BLaER1 treated with 17β-estradiol and CSF1 and Interleukin-3, amounts not matched to agents 10 nM and 100 nM (cell line): Measurements from ENCODE around the gene RNF220.
"Not testable (repeated sequence)": the region's sequence is repeated elsewhere in the genome, so short reads cannot be mapped to it uniquely, and the experiment has no call there.

Experiments used
- H3K27ac ChIP-seq, 11 experiments: shearing (Covaris generic); formaldehyde crosslinking; 2 replicates each; pipeline ENCODE4 v1.8.1; 2022
- H3K27me3 ChIP-seq, 11 experiments: shearing (Covaris generic); formaldehyde crosslinking; 2 replicates each; pipeline ENCODE4 v1.8.1; 2022
- H3K36me3 ChIP-seq, 11 experiments: shearing (Covaris generic); formaldehyde crosslinking; 2 replicates each; pipeline ENCODE4 v1.8.1; 2022
- H3K4me1 ChIP-seq, 10 experiments: shearing (Covaris generic); formaldehyde crosslinking; 2 replicates each; pipeline ENCODE4 v1.8.1; 2022
- H3K4me2 ChIP-seq, 11 experiments: shearing (Covaris generic); formaldehyde crosslinking; 2 replicates each; pipeline ENCODE4 v1.8.1; 2022
- H3K4me3 ChIP-seq, 10 experiments: shearing (Covaris generic); formaldehyde crosslinking; 2 replicates each; pipeline ENCODE4 v1.8.1; 2022
- H3K9ac ChIP-seq, 11 experiments: shearing (Covaris generic); formaldehyde crosslinking; 2 replicates each; pipeline ENCODE4 v1.8.1; 2022
- H3K9me3 ChIP-seq, 11 experiments: shearing (Covaris generic); formaldehyde crosslinking; replicated peaks in 1 of 11; 2 replicates each; pipeline ENCODE4 v1.8.1; 2022
- H4K20me1 ChIP-seq, 11 experiments: shearing (Covaris generic); formaldehyde crosslinking; 2 replicates each; pipeline ENCODE4 v1.8.1; 2022
- Cebpa-rat ChIP-seq, 11 experiments: shearing (Covaris generic); IDR thresholded peaks; 2 replicates each; pipeline ENCODE4 v1.8.1; 2022

The RNF220 gene

GRCh38 chr1:44654621-44655187, 249.6 kb downstream of the RNF220 start:
- Histone ChIP-seq H3K4me2 (no peak overlapping the region), H3K4me3 (no peak overlapping the region), H3K4me1 (no peaks in the 10 kb centered on the region), H4K20me1 (peaks cover 0 to 52% (median 22%) of the 10 kb centered on the region in 11 experiments; a peak in 18 of 22 replicates), H3K9ac (no peak overlapping the region), H3K27me3 (no peaks in the 10 kb centered on the region), H3K36me3 (peaks cover 17 to 46% (median 34%) of the 10 kb centered on the region in 11 experiments), H3K9me3 (no peaks in the 10 kb centered on the region), H3K27ac (no peak overlapping the region)
- no peak for TF ChIP-seq Cebpa-rat (IDR thresholded peaks at IDR 0.05)

DNA sequence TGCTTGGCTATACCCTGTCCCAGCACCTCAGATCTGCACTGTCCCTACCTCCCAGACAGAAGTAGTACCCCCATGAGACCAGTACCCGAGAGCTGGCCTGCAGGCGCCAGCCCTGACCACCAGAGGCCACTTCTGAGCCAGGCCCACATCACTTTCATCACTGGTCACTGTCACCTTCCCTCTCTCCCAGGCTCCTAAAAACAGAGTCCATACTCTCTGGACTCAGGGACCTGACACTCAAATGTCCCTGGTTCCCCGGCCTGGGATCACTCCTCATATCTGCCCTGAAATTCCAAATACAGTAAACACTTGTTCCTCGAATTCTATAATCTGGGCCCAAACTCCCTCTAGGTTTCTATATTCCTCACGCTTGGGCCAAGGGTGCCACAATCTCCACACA, 250.6 kb downstream of the RNF220 start:
- H4K20me1 ChIP-seq: peaks cover 0 to 43% (median 13%) of the 10 kb centered on the region in 11 experiments; a peak in 18 of 22 replicates
- H3K9me3 ChIP-seq: no peaks in the 10 kb centered on the region
- no peaks in the 10 kb centered on the region for H3K4me1 ChIP-seq
- H3K27ac ChIP-seq: no peak overlapping the region
- peaks cover 8 to 36% (median 25%) of the 10 kb centered on the region in 11 experiments for H3K36me3 ChIP-seq
- no peak overlapping the region for H3K4me2 ChIP-seq
- H3K4me3 ChIP-seq: no peak overlapping the region
- no peak for TF ChIP-seq Cebpa-rat (IDR thresholded peaks at IDR 0.05)
- H3K9ac ChIP-seq: no peak overlapping the region
- H3K27me3 ChIP-seq: no peaks in the 10 kb centered on the region

GRCh38 chr1:44659566-44659965, 254.5 kb downstream of the RNF220 start:
- TF ChIP-seq Cebpa-rat (IDR thresholded peaks at IDR 0.05): no peak
- H3K4me1 ChIP-seq: peaks cover 2 to 13% (median 4%) of the 10 kb centered on the region in 10 experiments; a peak in 11 of 20 replicates
- H3K9ac ChIP-seq: no peak overlapping the region
- H4K20me1 ChIP-seq: peaks cover 0 to 13% (median 0%) of the 10 kb centered on the region in 11 experiments; a peak in 3 of 22 replicates
- no peak overlapping the region for H3K4me3 ChIP-seq
- peaks cover 0 to 12% (median 1%) of the 10 kb centered on the region in 11 experiments; a peak in 9 of 22 replicates for H3K36me3 ChIP-seq
- H3K27ac ChIP-seq: no peak overlapping the region
- H3K4me2 ChIP-seq: no peak overlapping the region
- no peaks in the 10 kb centered on the region for H3K27me3 ChIP-seq
- no peaks in the 10 kb centered on the region for H3K9me3 ChIP-seq

DNA sequence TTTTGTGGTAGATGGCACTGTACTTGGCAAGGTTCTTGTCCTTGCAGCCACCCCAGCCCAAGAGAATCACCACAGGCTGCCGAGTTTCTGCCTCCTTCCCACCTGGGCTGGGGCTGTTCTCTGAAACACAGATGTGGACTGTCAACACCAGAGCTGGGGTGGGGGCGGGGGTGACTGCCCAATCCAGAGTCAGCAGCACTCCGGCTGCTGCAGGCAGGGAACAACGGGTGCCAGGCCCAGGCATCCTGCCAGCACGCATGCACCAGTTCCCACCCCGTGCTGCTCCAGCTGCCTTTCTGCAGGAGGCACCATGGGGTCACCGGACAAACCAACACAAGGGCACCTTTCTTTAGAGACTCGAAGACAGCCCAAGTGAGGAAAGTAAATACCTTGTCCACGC, 255.1 kb downstream of the RNF220 start:
- Histone ChIP-seq H3K9ac (no peak overlapping the region), H4K20me1 (peaks cover 0 to 12% (median 0%) of the 10 kb centered on the region in 11 experiments; a peak in 3 of 22 replicates), H3K27ac (no peak overlapping the region), H3K4me2 (no peak overlapping the region), H3K9me3 (no peaks in the 10 kb centered on the region), H3K4me3 (no peak overlapping the region), H3K27me3 (no peaks in the 10 kb centered on the region), H3K36me3 (peaks cover 0 to 7% (median 0%) of the 10 kb centered on the region in 11 experiments; a peak in 3 of 22 replicates), H3K4me1 (peaks cover 4 to 16% (median 8%) of the 10 kb centered on the region in 10 experiments; a peak in 11 of 20 replicates)
- TF ChIP-seq Cebpa-rat (IDR thresholded peaks at IDR 0.05): no peak

- no peak overlapping the region for H3K27ac ChIP-seq
- peaks cover 0 to 7% (median 0%) of the 10 kb centered on the region in 11 experiments; a peak in 2 of 22 replicates for H3K36me3 ChIP-seq
- H3K4me2 ChIP-seq: peak overlapping the region in 1 of 11 experiments; percentile 1; a peak in 1 of 22 replicates
- H3K9ac ChIP-seq: no peak overlapping the region
- no peak for TF ChIP-seq Cebpa-rat (IDR thresholded peaks at IDR 0.05)
- no peak overlapping the region for H3K4me3 ChIP-seq
- no peaks in the 10 kb centered on the region for H3K9me3 ChIP-seq
- peaks cover 0 to 9% (median 0%) of the 10 kb centered on the region in 11 experiments; a peak in 2 of 22 replicates for H4K20me1 ChIP-seq
- H3K27me3 ChIP-seq: no peaks in the 10 kb centered on the region
- H3K4me1 ChIP-seq: peaks cover 4 to 16% (median 8%) of the 10 kb centered on the region in 10 experiments; a peak in 11 of 20 replicates
Observed at GRCh38 chr1:44661781-44662682, 257.0 kb downstream of the RNF220 start.

DNA sequence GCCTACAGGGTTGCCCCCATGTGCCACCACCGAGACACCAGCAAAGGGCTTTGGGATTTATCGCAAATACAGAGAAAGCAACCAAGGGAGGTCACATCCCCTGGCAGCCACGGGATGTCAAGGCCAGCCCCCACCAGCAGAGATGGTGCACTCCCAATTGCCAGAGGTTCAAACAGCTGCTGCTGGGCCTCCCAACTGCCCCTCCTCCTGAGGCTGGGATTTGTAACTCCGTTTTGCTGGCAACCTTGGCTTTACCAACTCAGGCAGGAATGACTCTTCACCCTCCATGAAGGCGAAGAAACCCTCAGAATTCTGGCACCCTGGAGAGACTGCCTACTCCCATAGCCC, 257.6 kb downstream of the RNF220 start:
- Histone ChIP-seq H3K4me1 (peaks cover 4 to 16% (median 8%) of the 10 kb centered on the region in 10 experiments; a peak in 11 of 20 replicates), H3K9me3 (no peaks in the 10 kb centered on the region), H4K20me1 (peaks cover 0 to 9% (median 0%) of the 10 kb centered on the region in 11 experiments; a peak in 2 of 22 replicates), H3K4me3 (no peak overlapping the region), H3K27me3 (no peaks in the 10 kb centered on the region), H3K4me2 (no peak overlapping the region), H3K9ac (no peak overlapping the region), H3K36me3 (peaks cover 0 to 7% (median 0%) of the 10 kb centered on the region in 11 experiments; a peak in 2 of 22 replicates), H3K27ac (no peak overlapping the region)
- TF ChIP-seq Cebpa-rat (IDR thresholded peaks at IDR 0.05): no peak

DNA sequence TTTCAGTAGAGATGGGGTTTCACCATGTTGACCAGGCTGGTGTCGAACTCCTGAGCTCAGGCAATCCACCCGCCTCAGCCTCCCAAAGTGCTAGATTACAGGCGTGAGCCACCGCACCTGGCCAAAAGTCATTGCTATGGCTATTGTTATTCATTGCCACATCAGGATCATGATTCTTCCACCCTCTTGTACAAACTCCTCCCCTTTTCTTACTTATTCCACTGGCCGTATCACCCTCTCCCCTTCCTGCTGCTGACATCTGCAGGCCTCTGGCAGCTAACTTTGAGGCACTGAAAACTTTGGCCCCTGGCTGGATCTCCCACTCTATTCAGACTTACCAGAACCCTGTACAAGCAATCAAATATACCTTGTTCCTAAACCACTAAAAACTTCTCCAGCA, 258.4 kb downstream of the RNF220 start:
- peaks cover 4 to 16% (median 8%) of the 10 kb centered on the region in 10 experiments; a peak in 11 of 20 replicates for H3K4me1 ChIP-seq
- H4K20me1 ChIP-seq: peaks cover 0 to 9% (median 0%) of the 10 kb centered on the region in 11 experiments; a peak in 2 of 22 replicates
- no peak for TF ChIP-seq Cebpa-rat (IDR thresholded peaks at IDR 0.05)
- H3K27ac ChIP-seq: no peak overlapping the region
- no peaks in the 10 kb centered on the region for H3K27me3 ChIP-seq
- H3K9ac ChIP-seq: no peak overlapping the region
- H3K9me3 ChIP-seq: no peaks in the 10 kb centered on the region
- H3K4me3 ChIP-seq: no peak overlapping the region
- H3K36me3 ChIP-seq: peaks cover 0 to 7% (median 0%) of the 10 kb centered on the region in 11 experiments; a peak in 2 of 22 replicates
- H3K4me2 ChIP-seq: no peak overlapping the region

DNA sequence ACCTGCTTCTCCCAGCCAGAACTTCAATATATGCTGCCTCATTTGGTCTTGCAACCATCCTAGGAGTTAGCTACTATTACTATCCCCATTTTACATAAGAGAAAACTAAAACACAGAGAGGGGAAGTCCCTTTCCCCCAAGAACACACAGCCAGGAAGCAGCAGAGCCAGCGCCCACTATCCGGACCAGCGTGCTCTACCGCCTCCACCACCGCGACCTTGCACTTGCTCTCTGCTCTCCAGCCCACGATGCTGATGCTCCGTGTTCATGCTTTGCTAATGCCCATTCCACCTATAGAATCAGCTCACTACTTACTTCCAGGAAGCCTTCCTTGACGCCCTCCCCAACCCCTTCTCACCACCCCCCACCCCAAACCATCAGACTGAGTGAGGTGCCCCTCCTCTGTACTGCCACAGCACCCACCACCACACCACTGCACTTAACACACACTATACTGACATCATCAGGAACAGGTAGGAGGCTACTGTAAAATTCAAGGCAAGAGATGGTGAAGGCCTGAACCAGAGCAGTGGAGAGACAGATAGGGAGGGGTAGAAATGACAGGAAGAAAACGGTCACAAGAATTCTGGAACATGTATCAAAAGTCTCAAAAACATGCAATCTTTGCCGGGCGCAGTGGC, 259.8 kb downstream of the RNF220 start:
- H3K36me3 ChIP-seq: no peaks in the 10 kb centered on the region
- H3K27me3 ChIP-seq: no peaks in the 10 kb centered on the region
- no peaks in the 10 kb centered on the region for H3K9me3 ChIP-seq
- no peak for TF ChIP-seq Cebpa-rat (IDR thresholded peaks at IDR 0.05)
- peak overlapping the region in 7 of 11 experiments; percentile 9 to 69 (median 35); a peak in 7 of 22 replicates for H3K4me2 ChIP-seq
- peaks cover 0 to 9% (median 0%) of the 10 kb centered on the region in 11 experiments; a peak in 2 of 22 replicates for H4K20me1 ChIP-seq
- H3K9ac ChIP-seq: no peak overlapping the region
- no peak overlapping the region for H3K27ac ChIP-seq
- peaks cover 4 to 16% (median 8%) of the 10 kb centered on the region in 10 experiments; a peak in 11 of 20 replicates for H3K4me1 ChIP-seq
- H3K4me3 ChIP-seq: no peak overlapping the region

GRCh38 chr1:44666719-44667118, 261.7 kb downstream of the RNF220 start:
- not testable (repeated sequence) for H3K27ac ChIP-seq, H4K20me1 ChIP-seq, H3K27me3 ChIP-seq, H3K4me3 ChIP-seq, H3K9me3 ChIP-seq, H3K36me3 ChIP-seq, H3K4me2 ChIP-seq, H3K9ac ChIP-seq
- H3K4me1 ChIP-seq: peaks cover 18 to 29% (median 25%) of the 10 kb centered on the region in 10 experiments
